ENCODE results near the gene MYD88. TPM values are rescaled to one million over a fixed set of nuclear protein-coding genes. Genes with fewer than 3 reads are reported as not detected.
"Not testable (repeated sequence)": the region's sequence is repeated elsewhere in the genome, so short reads cannot be mapped to it uniquely, and the experiment has no call there.

Gene MYD88
- total RNA-seq, 1 experiment from 2014 or later = 14.8 TPM

GRCh38 chr3:38133557-38134405 is 4.7 kb upstream of the MYD88 start:
- Histone ChIP-seq H3K27ac (ENCODE audit: low read depth, low read length) (peak overlapping the region; percentile 47), H4K20me1 (ENCODE audit: insufficient read depth) (no peaks in the 10 kb centered on the region), H3K4me1 (ENCODE audit: control insufficient read depth in 1 of 2, insufficient read depth in 2 of 2, low read length in 2 of 2) (peaks cover 30 to 45% of the 10 kb centered on the region in 2 experiments), H2AFZ (ENCODE audit: low read depth, low read length, poor library complexity, severe bottlenecking) (no peak overlapping the region), H3K9me3 (ENCODE audit: control insufficient read depth in 1 of 2, insufficient read depth in 1 of 2, low read depth in 1 of 2, low read length in 2 of 2) (no peaks in the 10 kb centered on the region), H3K79me2 (ENCODE audit: insufficient read depth, low read length) (peaks cover 12% of the 10 kb centered on the region), H3K36me3 (ENCODE audit: control insufficient read depth in 1 of 2, insufficient read depth in 2 of 2, low read length in 2 of 2) (peaks cover 14 to 16% of the 10 kb centered on the region in 2 experiments; a peak in 2 of 4 replicates), H3K27me3 (ENCODE audit: insufficient read depth, low read length) (no peaks in the 10 kb centered on the region), H3K9me2 (ENCODE audit: insufficient read depth) (no peaks in the 10 kb centered on the region), H3K9ac (ENCODE audit: low read length) (peak overlapping the region; percentile 23), H3K4me2 (ENCODE audit: low read length) (peak overlapping the region; percentile 78), H3K4me3 (replicated peaks in 1 of 2; ENCODE audit: low read depth in 1 of 2, low read length in 2 of 2) (peak overlapping the region in 1 of 2 experiments; percentile 40; a peak in 2 of 4 replicates)
- ChIA-PET POLR2A (no interaction called here), RAD21 (ENCODE audit: low non-redundant PET in 1 of 2, low total read pairs in 2 of 2, uncharacterized antibody in 2 of 2, unreplicated experiment in 2 of 2) (no interaction called here), CTCF (interaction anchor here (0.8 to 1.3 kb wide), 4 partner anchors 164 to 529 kb away, joined by 3 read pairs; partner anchors contain the start of gene XYLB)
- BruUV-seq (replicated peaks) = TSS peak; percentile 35
- DNase-seq (ENCODE audit: low read depth, low spot score) (no peak), ATAC-seq (no peak)
- intact Hi-C loops (cut with micrococcal nuclease) = loop anchor here (5.0 to 10.0 kb wide), 4 partner anchors 114 to 349 kb away; partner anchors contain the start of genes ACVR2B and XYLB
- TF ChIP-seq RAD21 (IDR thresholded peaks at IDR 0.05; ENCODE audit: low read depth) (no peak), SIN3A (IDR thresholded peaks at IDR 0.05; ENCODE audit: low read depth) (no peak), CTCF (IDR thresholded peaks at IDR 0.05 in 2 of 3, conservative IDR thresholded peaks at IDR 0.05 in 1 of 3; ENCODE audit: borderline replicate concordance in 1 of 3, insufficient read depth in 1 of 3, low read depth in 2 of 3, low read length in 2 of 3) (no peak), ATF3 (IDR thresholded peaks at IDR 0.05) (no peak), POLR2A (IDR thresholded peaks at IDR 0.05; ENCODE audit: borderline replicate concordance, extremely low read depth, insufficient read depth, insufficient read length) (no peak), ZFX (IDR thresholded peaks at IDR 0.05) (no peak), EZH2 (IDR thresholded peaks at IDR 0.05) (no peak)

GRCh38 chr3:38134517-38135143 is 3.8 kb upstream of the MYD88 start:
- ATAC-seq; H3K4me3 ChIP-seq (replicated peaks in 1 of 2; ENCODE audit: low read depth in 1 of 2, low read length in 2 of 2); H2AFZ ChIP-seq (ENCODE audit: low read depth, low read length, poor library complexity, severe bottlenecking); H3K27me3 ChIP-seq (ENCODE audit: insufficient read depth, low read length); H3K9me3 ChIP-seq (ENCODE audit: control insufficient read depth in 1 of 2, insufficient read depth in 1 of 2, low read depth in 1 of 2, low read length in 2 of 2); POLR2A ChIA-PET; RAD21 ChIA-PET (ENCODE audit: low non-redundant PET in 1 of 2, low total read pairs in 2 of 2, uncharacterized antibody in 2 of 2, unreplicated experiment in 2 of 2); BruUV-seq (replicated peaks); H3K9me2 ChIP-seq (ENCODE audit: insufficient read depth); H3K9ac ChIP-seq (ENCODE audit: low read length); H4K20me1 ChIP-seq (ENCODE audit: insufficient read depth); DNase-seq (ENCODE audit: low read depth, low spot score); H3K27ac ChIP-seq (ENCODE audit: low read depth, low read length): not testable (repeated sequence)
- CTCF ChIA-PET = interaction anchor here (1.0 kb wide), 1 partner anchor 528 kb away, joined by 3 read pairs; no protein-coding TSS in a partner anchor
- intact Hi-C loops (cut with micrococcal nuclease) = loop anchor here (5.0 to 10.0 kb wide), 4 partner anchors 113 to 348 kb away; partner anchors contain the start of genes ACVR2B and XYLB
- peaks cover 12% of the 10 kb centered on the region for H3K79me2 ChIP-seq (ENCODE audit: insufficient read depth, low read length)
- peaks cover 8 to 13% of the 10 kb centered on the region in 2 experiments; a peak in 2 of 4 replicates for H3K36me3 ChIP-seq (ENCODE audit: control insufficient read depth in 1 of 2, insufficient read depth in 2 of 2, low read length in 2 of 2)
- peak overlapping the region; percentile 78 for H3K4me2 ChIP-seq (ENCODE audit: low read length)
- peaks cover 30 to 53% of the 10 kb centered on the region in 2 experiments for H3K4me1 ChIP-seq (ENCODE audit: control insufficient read depth in 1 of 2, insufficient read depth in 2 of 2, low read length in 2 of 2)

GRCh38 chr3:38135621-38136277 is 2.7 kb upstream of the MYD88 start:
- POLR2A ChIA-PET; H3K9me3 ChIP-seq (ENCODE audit: control insufficient read depth in 1 of 2, insufficient read depth in 1 of 2, low read depth in 1 of 2, low read length in 2 of 2); DNase-seq (ENCODE audit: low read depth, low spot score); H3K9me2 ChIP-seq (ENCODE audit: insufficient read depth); H2AFZ ChIP-seq (ENCODE audit: low read depth, low read length, poor library complexity, severe bottlenecking); H3K36me3 ChIP-seq (ENCODE audit: control insufficient read depth in 1 of 2, insufficient read depth in 2 of 2, low read length in 2 of 2); H3K27ac ChIP-seq (ENCODE audit: low read depth, low read length); RAD21 ChIA-PET (ENCODE audit: low non-redundant PET in 1 of 2, low total read pairs in 2 of 2, uncharacterized antibody in 2 of 2, unreplicated experiment in 2 of 2); H4K20me1 ChIP-seq (ENCODE audit: insufficient read depth); ATAC-seq; H3K27me3 ChIP-seq (ENCODE audit: insufficient read depth, low read length): not testable (repeated sequence)
- Histone ChIP-seq H3K4me3 (replicated peaks in 1 of 2; ENCODE audit: low read depth in 1 of 2, low read length in 2 of 2) (peak overlapping the region; percentile 87 to 91), H3K9ac (ENCODE audit: low read length) (peak overlapping the region; percentile 76), H3K4me1 (ENCODE audit: control insufficient read depth in 1 of 2, insufficient read depth in 2 of 2, low read length in 2 of 2) (peaks cover 30 to 59% of the 10 kb centered on the region in 2 experiments), H3K79me2 (ENCODE audit: insufficient read depth, low read length) (peaks cover 12% of the 10 kb centered on the region), H3K4me2 (ENCODE audit: low read length) (peak overlapping the region; percentile 87)
- CTCF ChIA-PET = interaction anchor here (1.5 kb wide), 1 partner anchor 29 kb away, joined by 4 read pairs; the partner anchor contains the start of gene OXSR1
- intact Hi-C loops (cut with micrococcal nuclease) = loop anchor here (2.0 to 10.0 kb wide), 2 partner anchors 29 to 319 kb away; partner anchors contain the start of genes ACVR2B and OXSR1
- TSS peak; percentile 39 for BruUV-seq (replicated peaks)
